Neural progenitor cell (in vitro differentiated cells): Measurements from ENCODE around the gene TEX30. TPM values are rescaled to one million over a fixed set of nuclear protein-coding genes. Genes with fewer than 3 reads are reported as not detected.

Source experiments
- DNase-seq: peaks from one replicate; pipeline ENCODE4 v3.0.0-alpha.2; 2016; ENCODE audit warnings: low spot score
- H2AFZ ChIP-seq: fragments of 200-600 bp; sonication (generic); replicated peaks from 2 replicates; pipeline ENCODE4 v1.6.1; 2016; ENCODE audit warnings: antibody characterized with exemption
- H3F3A ChIP-seq: fragments of 200-600 bp; sonication (generic); 2 replicates; pipeline ENCODE4 v1.6.1; 2016; ENCODE audit warnings: antibody characterized with exemption, low read depth
- H3K27ac ChIP-seq: fragments of 200-600 bp; sonication (generic); 2 replicates; pipeline ENCODE4 v1.5.1; 2016; ENCODE audit warnings: mild to moderate bottlenecking
- H3K27me3 ChIP-seq: fragments of 200-600 bp; sonication (generic); 2 replicates; pipeline ENCODE4 v1.6.1; 2016; ENCODE audit warnings: mild to moderate bottlenecking, moderate library complexity
- H3K36me3 ChIP-seq: fragments of 200-600 bp; sonication (generic); 2 replicates; pipeline ENCODE4 v1.5.1; 2016
- H3K4me1 ChIP-seq: fragments of 200-600 bp; sonication (generic); 2 replicates; pipeline ENCODE4 v1.6.1; 2016; ENCODE audit warnings: mixed run types
- H3K4me2 ChIP-seq: fragments of 200-600 bp; sonication (generic); 2 replicates; pipeline ENCODE4 v1.6.1; 2016
- H3K4me3 ChIP-seq: fragments of 200-600 bp; sonication (generic); 2 replicates; pipeline ENCODE4 v1.5.1; 2016
- H3K79me2 ChIP-seq: fragments of 200-600 bp; sonication (generic); 2 replicates; pipeline ENCODE4 v1.6.1; 2016; ENCODE audit warnings: low read depth
- H3K9ac ChIP-seq: fragments of 200-600 bp; sonication (generic); 2 replicates; pipeline ENCODE4 v1.6.1; 2016
- H3K9me3 ChIP-seq: fragments of 200-600 bp; sonication (generic); 2 replicates; pipeline ENCODE4 v1.5.1; 2016; ENCODE audit warnings: low read depth
- H4K20me1 ChIP-seq: fragments of 200-600 bp; sonication (generic); 2 replicates; pipeline ENCODE4 v1.6.1; 2016; ENCODE audit warnings: low read depth
- H3K27ac Mint-ChIP-seq: 3 replicates; pipeline ENCODE4 v1.8.0; 2021; ENCODE audit warnings: mixed read lengths
- H3K27me3 Mint-ChIP-seq: 2 replicates; pipeline ENCODE4 v1.8.0; 2022; ENCODE audit warnings: low read depth, mild to moderate bottlenecking, inconsistent platforms, moderate library complexity, mixed read lengths; ENCODE audit not compliant: insufficient read depth
- H3K36me3 Mint-ChIP-seq: 3 replicates; pipeline ENCODE4 v1.8.0; 2021; ENCODE audit warnings: mixed read lengths
- H3K4me1 Mint-ChIP-seq: 3 replicates; pipeline ENCODE4 v1.8.0; 2021; ENCODE audit warnings: mixed read lengths
- H3K4me3 Mint-ChIP-seq: 3 replicates; pipeline ENCODE4 v1.8.0; 2021; ENCODE audit warnings: mild to moderate bottlenecking, moderate library complexity, mixed read lengths
- H3K9me3 Mint-ChIP-seq: 3 replicates; pipeline ENCODE4 v1.8.0; 2020; ENCODE audit warnings: mixed read lengths
- CTCF ChIP-seq: fragments of 200-600 bp; sonication (generic); IDR thresholded peaks from 2 replicates; pipeline ENCODE4 v1.5.1; 2017; ENCODE audit warnings: antibody characterized with exemption, mild to moderate bottlenecking
- EZH2 ChIP-seq: fragments of 200-600 bp; sonication (generic); IDR thresholded peaks from 2 replicates; pipeline ENCODE4 v1.6.1; 2017; ENCODE audit warnings: antibody characterized with exemption, mild to moderate bottlenecking, moderate library complexity
- EZH2phosphoT487 ChIP-seq: fragments of 200-600 bp; sonication (generic); IDR thresholded peaks from 2 replicates; pipeline ENCODE4 v1.6.1; 2017; ENCODE audit warnings: antibody characterized with exemption
- total RNA-seq: library from RNA; depleted of rRNA; stranded (reverse); fragments of >200 nt; gene quantifications from 2 replicates; pipeline ENCODE4 v1.2.3, GENCODE V29; 2015; ENCODE audit warnings: low replicate concordance

The TEX30 gene
- total RNA-seq, 1 donor from 2014 or later, result 38.9 TPM

- no peaks in the 10 kb centered on the region for H3K4me1 Mint-ChIP-seq
- no peak overlapping the region for H3K4me3 Mint-ChIP-seq
- no peaks in the 10 kb centered on the region for H3F3A ChIP-seq
- no peaks in the 10 kb centered on the region for H3K79me2 ChIP-seq
- no peak overlapping the region for H3K4me3 ChIP-seq
- TF ChIP-seq EZH2 (no peak), CTCF (peak; percentile 32)
- no peaks in the 10 kb centered on the region for H4K20me1 ChIP-seq
- H2AFZ ChIP-seq, result no peak overlapping the region
- H3K9me3 ChIP-seq, result no peaks in the 10 kb centered on the region
- H3K36me3 Mint-ChIP-seq, result no peaks in the 10 kb centered on the region
- no peak overlapping the region for H3K27ac ChIP-seq
- H3K4me2 ChIP-seq, result no peak overlapping the region
- H3K27me3 ChIP-seq, result no peaks in the 10 kb centered on the region
- no peak overlapping the region for H3K9ac ChIP-seq
- peaks cover 2% of the 10 kb centered on the region for H3K9me3 Mint-ChIP-seq
- no peaks in the 10 kb centered on the region for H3K36me3 ChIP-seq
- DNase-seq, result no peak
- H3K27ac Mint-ChIP-seq, result no peak overlapping the region
- no peaks in the 10 kb centered on the region for H3K4me1 ChIP-seq
- H3K27me3 Mint-ChIP-seq, result no peaks in the 10 kb centered on the region
Observed at GRCh38 chr13:102724923-102725322, 48.7 kb downstream of the TEX30 start.

- Mint-ChIP-seq H3K4me3 (no peak overlapping the region), H3K36me3 (no peaks in the 10 kb centered on the region)
Observed at GRCh38 chr13:102721800-102722231, 51.8 kb downstream of the TEX30 start.

GRCh38 chr13:102718746-102719145, 54.8 kb downstream of the TEX30 start:
- H3K27ac ChIP-seq, result no peak overlapping the region
- H3K79me2 ChIP-seq, result no peaks in the 10 kb centered on the region
- H3K9me3 ChIP-seq, result no peaks in the 10 kb centered on the region
- no peaks in the 10 kb centered on the region for H3K4me1 Mint-ChIP-seq
- no peaks in the 10 kb centered on the region for H4K20me1 ChIP-seq
- no peak for DNase-seq
- H3K4me3 Mint-ChIP-seq, result no peak overlapping the region
- H3K4me1 ChIP-seq, result no peaks in the 10 kb centered on the region
- H3K27me3 ChIP-seq, result no peaks in the 10 kb centered on the region
- no peaks in the 10 kb centered on the region for H3K9me3 Mint-ChIP-seq
- H3K36me3 ChIP-seq, result no peaks in the 10 kb centered on the region
- TF ChIP-seq CTCF, result no peak
- no peak for TF ChIP-seq EZH2
- no peak for TF ChIP-seq EZH2phosphoT487
- H2AFZ ChIP-seq, result peak overlapping the region; percentile 13
- H3K4me2 ChIP-seq, result no peak overlapping the region
- H3K27me3 Mint-ChIP-seq, result no peaks in the 10 kb centered on the region
- no peak overlapping the region for H3K4me3 ChIP-seq
- no peaks in the 10 kb centered on the region for H3K36me3 Mint-ChIP-seq
- H3K27ac Mint-ChIP-seq, result no peak overlapping the region
- no peak overlapping the region for H3K9ac ChIP-seq
- H3F3A ChIP-seq, result no peaks in the 10 kb centered on the region

More at GRCh38 chr13:102721800-102722231, 51.8 kb downstream of the TEX30 start:
- no peaks in the 10 kb centered on the region for H3K4me1 Mint-ChIP-seq
- no peaks in the 10 kb centered on the region for H3K9me3 ChIP-seq
- H3K4me3 ChIP-seq, result no peak overlapping the region
- H3K9me3 Mint-ChIP-seq, result peaks cover 2% of the 10 kb centered on the region
- H2AFZ ChIP-seq, result no peak overlapping the region
- H3K4me2 ChIP-seq, result no peak overlapping the region
- H3K79me2 ChIP-seq, result no peaks in the 10 kb centered on the region
- no peaks in the 10 kb centered on the region for H4K20me1 ChIP-seq
- no peak for DNase-seq
- H3K27ac ChIP-seq, result no peak overlapping the region
- H3K36me3 ChIP-seq, result no peaks in the 10 kb centered on the region
- TF ChIP-seq EZH2 (no peak), CTCF (no peak), EZH2phosphoT487 (no peak)
- H3K27me3 ChIP-seq, result no peaks in the 10 kb centered on the region
- H3K27me3 Mint-ChIP-seq, result no peaks in the 10 kb centered on the region
- no peaks in the 10 kb centered on the region for H3K4me1 ChIP-seq
- H3K27ac Mint-ChIP-seq, result no peak overlapping the region
- H3K9ac ChIP-seq, result no peak overlapping the region
- no peaks in the 10 kb centered on the region for H3F3A ChIP-seq

Other genes starting within 250 kb of the TEX30 start
- gene TPP2, start 176.8 kb downstream of the TEX30 start, total RNA-seq, result 71.8 and 137 TPM in 2 replicates
- not detected in 2 replicates for gene METTL21C, start 78.7 kb downstream of the TEX30 start, total RNA-seq
- 18.6 and 33.5 TPM in 2 replicates for gene POGLUT2, start 25.2 kb upstream of the TEX30 start, total RNA-seq
- 13.6 and 15.7 TPM in 2 replicates for gene BIVM, start 25.3 kb upstream of the TEX30 start, total RNA-seq
- gene ERCC5, start 72.2 kb upstream of the TEX30 start, total RNA-seq, result 25.9 and 35.1 TPM in 2 replicates